Esophagus squamous epithelium (tissue), 5 donors: Measurements from ENCODE around the gene LARGE1. TPM values are rescaled to one million over a fixed set of nuclear protein-coding genes. Genes with fewer than 3 reads are reported as not detected.

Source experiments
- DNase-seq: peaks from one replicate; lab custom pipeline; 2025; lab: John Stamatoyannopoulos, UW
- H3K27ac ChIP-seq, 4 donors: fragments of 200-600 bp; sonication (generic); one replicate each; pipeline ENCODE4 v1.5.1; 2016 to 2019; ENCODE audit warnings: mild to moderate bottlenecking in 1 of 4
- H3K27me3 ChIP-seq, 4 donors: fragments of 200-600 bp; sonication (generic); 1 replicate in 3 of 4; 2 replicates in 1 of 4; pipeline versions ENCODE4 v1.5.1 to v1.6.0; 2017 to 2021; ENCODE audit warnings: antibody characterized with exemption in 1 of 4
- H3K36me3 ChIP-seq, 3 donors: fragments of 200-600 bp; sonication (generic); one replicate each; pipeline ENCODE4 v1.5.1; 2016 to 2019
- H3K4me1 ChIP-seq, 3 donors: fragments of 200-600 bp; sonication (generic); one replicate each; pipeline ENCODE4 v1.5.1; 2017 to 2019
- H3K4me3 ChIP-seq, 4 donors: fragments of 200-600 bp; sonication (generic); 1 replicate in 3 of 4; 2 replicates in 1 of 4; pipeline ENCODE4 v1.5.1; 2016 to 2019; ENCODE audit warnings: mild to moderate bottlenecking in 2 of 4, moderate library complexity in 1 of 4
- H3K9me3 ChIP-seq, 3 donors: fragments of 200-600 bp; sonication (generic); one replicate each; pipeline ENCODE4 v1.5.1; 2016 to 2019
- CTCF ChIP-seq, 6 experiments: fragments of 450-650 bp in 4 of 6; fragments of 200-600 bp in 2 of 6; sonication (generic) in 2 of 6; IDR thresholded peaks; one replicate each; pipeline ENCODE4 v1.5.1; 2016 to 2019; ENCODE audit warnings: antibody characterized with exemption in 6 of 6, mild to moderate bottlenecking in 4 of 6, moderate library complexity in 4 of 6
- POLR2A ChIP-seq, 4 donors: fragments of 450-650 bp; IDR thresholded peaks; one replicate each; pipeline ENCODE4 v1.6.1; 2017; ENCODE audit warnings: antibody characterized with exemption in 4 of 4, mild to moderate bottlenecking in 4 of 4, moderate library complexity in 3 of 4
- WGBS, 2 donors: methylation state at CpG; one replicate each; pipeline ENCODE4 v1.1.5; 2018; 5-methylcytosine and 5-hydroxymethylcytosine counted together
- intact Hi-C: fragments of 100-400 bp; cut with DNase I; formaldehyde crosslinking; loops from one replicate; pipeline ENCODE4 v1.15.0; 2022
- total RNA-seq, 4 donors: library from RNA; depleted of rRNA; stranded (reverse); fragments of >200 nt; gene quantifications; one replicate each; pipeline ENCODE4 v1.1.0, GENCODE V29; 2016
- donor health status: DM: yes; HTN: yes; CAD: no.

Gene LARGE1
- total RNA-seq, 4 donors from 2014 or later = 5.2 to 15.1 (median 6.6) TPM

DNA sequence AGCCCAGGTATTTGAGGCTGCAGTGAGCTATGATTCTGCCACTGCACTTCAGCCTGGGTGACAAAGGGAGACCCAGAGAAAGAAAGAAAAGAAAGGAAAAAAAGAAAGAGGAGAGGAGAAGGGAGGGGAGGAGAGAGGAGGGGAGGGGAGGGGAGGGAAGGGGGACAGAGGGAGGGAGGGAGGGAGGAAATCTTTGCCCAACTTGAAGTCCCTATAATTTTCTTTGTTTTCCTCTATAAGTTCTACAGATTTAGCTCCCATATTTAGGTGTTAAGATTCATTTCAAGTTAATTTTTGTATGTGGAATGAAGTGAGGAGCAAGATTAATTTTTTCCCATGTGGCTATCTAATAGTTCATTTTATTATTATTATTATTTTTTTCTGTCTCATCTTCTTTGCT, 328.3 kb downstream of the LARGE1 start:
- no peak for DNase-seq
- H3K9me3 ChIP-seq = no peaks in the 10 kb centered on the region
- intact Hi-C loops = no loop called here
- peaks cover 0 to 6% (median 0%) of the 10 kb centered on the region in 4 donors for H3K27me3 ChIP-seq
- H3K36me3 ChIP-seq = no peaks in the 10 kb centered on the region
- no peak overlapping the region for H3K4me3 ChIP-seq
- no peak for TF ChIP-seq CTCF (IDR thresholded peaks at IDR 0.05)
- no peak for TF ChIP-seq POLR2A (IDR thresholded peaks at IDR 0.05)
- peaks cover 0 to 10% (median 0%) of the 10 kb centered on the region in 3 donors for H3K4me1 ChIP-seq
- H3K27ac ChIP-seq = no peak overlapping the region

DNA sequence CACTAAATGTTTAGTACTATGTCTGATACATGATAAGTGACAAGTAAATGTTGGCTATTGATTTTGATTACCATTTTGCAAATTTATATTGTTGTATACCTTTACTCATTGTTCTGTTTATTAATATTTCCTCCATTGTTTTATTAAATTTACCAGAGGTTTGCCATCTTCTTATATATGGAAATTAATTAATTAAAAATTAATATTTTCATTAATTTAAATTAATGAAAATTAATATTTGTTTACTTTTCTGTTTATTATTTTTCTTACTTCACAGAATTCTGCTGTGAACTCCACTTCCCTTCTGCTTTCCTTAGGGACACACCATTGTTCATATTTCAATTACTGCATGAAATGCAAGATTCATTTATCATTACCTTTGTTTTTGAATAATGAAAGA, 331.0 kb downstream of the LARGE1 start:
- TF ChIP-seq POLR2A (IDR thresholded peaks at IDR 0.05) = no peak
- TF ChIP-seq CTCF (IDR thresholded peaks at IDR 0.05) = no peak
- no peak for DNase-seq
- H3K27me3 ChIP-seq = no peaks in the 10 kb centered on the region
- peaks cover 0 to 8% (median 0%) of the 10 kb centered on the region in 3 donors for H3K4me1 ChIP-seq
- no peaks in the 10 kb centered on the region for H3K9me3 ChIP-seq
- no peak overlapping the region for H3K27ac ChIP-seq
- intact Hi-C loops = no loop called here
- H3K36me3 ChIP-seq = no peaks in the 10 kb centered on the region
- no peak overlapping the region for H3K4me3 ChIP-seq

DNA sequence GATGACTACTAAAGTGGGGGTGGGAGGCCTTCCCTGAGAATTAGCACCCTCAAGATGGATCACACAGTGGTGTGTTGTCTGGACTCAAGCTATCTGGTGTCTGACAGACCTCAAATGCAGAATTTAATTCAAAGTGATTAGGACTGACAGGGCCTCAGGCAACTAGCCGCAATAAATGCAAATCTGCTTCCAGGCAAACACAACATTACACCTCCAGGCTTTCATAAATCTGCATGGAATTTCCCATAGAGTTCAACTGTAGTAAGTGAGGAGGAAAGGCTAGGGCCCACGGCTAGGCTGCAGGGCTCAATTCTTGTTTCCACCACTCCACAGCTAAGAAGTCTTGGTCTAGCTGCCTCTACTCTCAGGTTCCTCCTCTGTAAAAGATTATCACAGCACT, 331.4 kb downstream of the LARGE1 start:
- H3K9me3 ChIP-seq = no peaks in the 10 kb centered on the region
- H3K36me3 ChIP-seq = no peaks in the 10 kb centered on the region
- WGBS, 2 donors = 83 to 92% methylated on average over 2 of the region's 2 CpGs
- intact Hi-C loops = no loop called here
- H3K27ac ChIP-seq = no peak overlapping the region
- TF ChIP-seq POLR2A (IDR thresholded peaks at IDR 0.05) (no peak), CTCF (IDR thresholded peaks at IDR 0.05) (no peak)
- H3K4me3 ChIP-seq = no peak overlapping the region
- no peak for DNase-seq
- peaks cover 0 to 3% (median 0%) of the 10 kb centered on the region in 3 donors for H3K4me1 ChIP-seq
- H3K27me3 ChIP-seq = no peaks in the 10 kb centered on the region

DNA sequence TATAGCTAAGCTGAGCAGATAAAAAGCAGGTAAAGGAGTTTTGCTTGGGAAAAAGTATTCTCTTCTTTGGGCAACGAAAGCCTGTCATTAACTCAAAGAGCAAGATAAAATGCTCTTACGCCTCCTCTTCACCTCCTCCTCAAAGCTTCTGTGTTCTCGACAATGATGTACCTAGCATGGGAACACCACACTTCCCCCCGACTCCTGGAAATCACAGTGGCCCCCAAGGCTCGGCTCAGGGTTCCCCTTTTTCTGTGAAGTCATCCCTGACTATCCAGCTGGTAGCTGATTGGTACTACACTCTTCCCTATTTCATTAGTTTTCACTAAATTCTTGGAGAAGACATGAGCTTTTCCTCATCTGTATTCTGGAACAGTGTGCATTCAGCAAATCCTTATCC, 336.1 kb downstream of the LARGE1 start:
- Histone ChIP-seq H3K27me3 (peaks cover 0 to 4% (median 0%) of the 10 kb centered on the region in 4 donors), H3K9me3 (no peaks in the 10 kb centered on the region), H3K4me3 (no peak overlapping the region), H3K4me1 (peaks cover 0 to 1% (median 0%) of the 10 kb centered on the region in 3 donors), H3K27ac (no peak overlapping the region), H3K36me3 (no peaks in the 10 kb centered on the region)
- TF ChIP-seq POLR2A (IDR thresholded peaks at IDR 0.05) = no peak
- WGBS, 2 donors = 80 to 86% methylated on average over 5 of the region's 5 CpGs
- no peak for DNase-seq
- intact Hi-C loops = no loop called here

DNA sequence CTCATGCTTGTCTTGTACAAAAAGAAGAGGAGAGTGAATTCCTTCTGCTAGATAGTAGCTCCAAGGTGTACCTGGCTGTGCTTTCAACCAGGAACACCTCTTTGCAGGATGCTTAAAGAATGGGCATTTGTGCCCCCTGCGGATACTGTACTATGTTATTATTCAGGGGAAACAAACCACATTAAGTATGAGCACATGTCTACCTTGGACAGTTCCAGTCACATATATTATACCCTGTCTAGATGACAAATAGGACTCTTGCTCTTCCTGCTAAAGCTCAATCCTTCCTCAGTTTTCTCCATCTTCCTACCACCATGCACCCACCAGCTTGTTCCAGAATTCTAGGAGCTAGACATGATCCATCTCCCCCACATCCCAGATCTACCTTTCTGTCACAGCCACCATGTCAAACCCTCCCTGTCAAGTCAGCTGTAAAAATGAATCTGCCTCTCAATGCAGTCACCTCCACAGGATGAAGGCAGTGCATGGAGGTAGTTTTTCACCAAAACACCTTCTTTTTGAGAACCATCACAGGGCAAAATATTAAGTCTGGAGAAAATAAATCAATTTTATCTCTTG, 337.4 kb downstream of the LARGE1 start:
- intact Hi-C loops = no loop called here
- Histone ChIP-seq H3K4me1 (peaks cover 0 to 14% (median 0%) of the 10 kb centered on the region in 3 donors), H3K4me3 (no peak overlapping the region), H3K9me3 (no peaks in the 10 kb centered on the region), H3K27me3 (peaks cover 0 to 4% (median 0%) of the 10 kb centered on the region in 4 donors), H3K36me3 (no peaks in the 10 kb centered on the region), H3K27ac (no peak overlapping the region)
- TF ChIP-seq POLR2A (IDR thresholded peaks at IDR 0.05) (no peak), CTCF (IDR thresholded peaks at IDR 0.05) (no peak)
- DNase-seq = no peak
- WGBS, 2 donors = 78% methylated on average over 1 of the region's 1 CpG; no CpG with 5 or more reads in 1 of the 2 donors
